Measurements from ENCODE around the gene SLC30A1. TPM values are rescaled to one million over a fixed set of nuclear protein-coding genes. Genes with fewer than 3 reads are reported as not detected.
"Not testable (repeated sequence)": the region's sequence is repeated elsewhere in the genome, so short reads cannot be mapped to it uniquely, and the experiment has no call there.

SLC30A1 gene
- total RNA-seq, 1 experiment from 2014 or later: 16.1 TPM

- no peak for DNase-seq (ENCODE audit: low read depth)
These were observed 30.5 kb downstream of the SLC30A1 start for GRCh38 chr1:211548321-211549091.

GRCh38 chr1:211547710-211548109 is 31.3 kb downstream of the SLC30A1 start:
- no peak for DNase-seq (ENCODE audit: low read depth)

- DNase-seq (ENCODE audit: low read depth): no peak
These were observed 32.4 kb downstream of the SLC30A1 start for GRCh38 chr1:211546543-211546942.

GRCh38 chr1:211543025-211543424 is 35.9 kb downstream of the SLC30A1 start:
- no peak for DNase-seq (ENCODE audit: low read depth)

- DNase-seq (ENCODE audit: low read depth): no peak
These were observed 37.1 kb downstream of the SLC30A1 start for GRCh38 chr1:211541720-211542477.

- DNase-seq (ENCODE audit: low read depth): no peak
These were observed 37.7 kb downstream of the SLC30A1 start for GRCh38 chr1:211541278-211541677.

GRCh38 chr1:211540824-211541223 is 38.1 kb downstream of the SLC30A1 start:
- DNase-seq (ENCODE audit: low read depth): not testable (repeated sequence)

GRCh38 chr1:211538287-211538686 is 40.7 kb downstream of the SLC30A1 start:
- DNase-seq (ENCODE audit: low read depth): no peak

- DNase-seq (ENCODE audit: low read depth): no peak
These were observed 41.7 kb downstream of the SLC30A1 start for GRCh38 chr1:211537253-211537652.

GRCh38 chr1:211536606-211537005 is 42.4 kb downstream of the SLC30A1 start:
- DNase-seq (ENCODE audit: low read depth): no peak

GRCh38 chr1:211535346-211535745 is 43.6 kb downstream of the SLC30A1 start:
- no peak for DNase-seq (ENCODE audit: low read depth)

- no peak for DNase-seq (ENCODE audit: low read depth)
These were observed 44.2 kb downstream of the SLC30A1 start for GRCh38 chr1:211534545-211535291.

GRCh38 chr1:211532088-211532444 is 46.9 kb downstream of the SLC30A1 start:
- DNase-seq (ENCODE audit: low read depth): no peak

- no peak for DNase-seq (ENCODE audit: low read depth)
These were observed 47.5 kb downstream of the SLC30A1 start for GRCh38 chr1:211531194-211532087.

- no peak for DNase-seq (ENCODE audit: low read depth)
These were observed 48.9 kb downstream of the SLC30A1 start for GRCh38 chr1:211530102-211530501.

- no peak for DNase-seq (ENCODE audit: low read depth)
These were observed 49.5 kb downstream of the SLC30A1 start for GRCh38 chr1:211529453-211529852.

GRCh38 chr1:211529011-211529410 is 50.0 kb downstream of the SLC30A1 start:
- no peak for DNase-seq (ENCODE audit: low read depth)

GRCh38 chr1:211527888-211528287 is 51.1 kb downstream of the SLC30A1 start:
- DNase-seq (ENCODE audit: low read depth): no peak

GRCh38 chr1:211527006-211527405 is 52.0 kb downstream of the SLC30A1 start:
- DNase-seq (ENCODE audit: low read depth): no peak

GRCh38 chr1:211526101-211526500 is 52.9 kb downstream of the SLC30A1 start:
- DNase-seq (ENCODE audit: low read depth): no peak

GRCh38 chr1:211525101-211525676 is 53.8 kb downstream of the SLC30A1 start:
- no peak for DNase-seq (ENCODE audit: low read depth)
